PFSK-1 (cell line): ENCODE results near the gene IKZF1.

Experiments
- POLR2AphosphoS5 ChIP-seq: IDR thresholded peaks from 2 replicates; pipeline ENCODE4 v1.6.1; 2012; ENCODE audit warnings: low read depth, mild to moderate bottlenecking, control low read depth, low read length, moderate library complexity
- SIN3A ChIP-seq: IDR thresholded peaks from 2 replicates; pipeline ENCODE4 v1.6.1; 2012; ENCODE audit warnings: mild to moderate bottlenecking, low read length, moderate library complexity, borderline replicate concordance; ENCODE audit not compliant: insufficient read depth

DNA sequence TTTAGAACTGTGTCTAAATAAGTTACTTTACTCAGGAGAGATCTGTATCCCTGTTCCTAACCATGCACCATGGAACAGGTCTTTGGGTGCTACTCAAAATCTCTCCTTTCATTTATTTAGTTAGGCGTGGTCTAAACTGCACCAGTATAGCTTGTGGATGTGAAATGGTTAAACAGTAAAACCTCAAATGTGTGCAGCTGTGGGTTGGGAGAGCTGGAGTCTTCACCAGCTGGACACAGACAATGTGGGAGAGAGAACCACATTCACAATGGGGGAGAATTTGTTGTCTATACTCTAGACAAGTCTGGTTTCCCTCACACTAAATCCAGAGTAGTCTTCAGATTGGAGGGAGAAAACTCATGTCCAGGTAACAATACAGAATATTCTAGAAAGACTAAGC, 31.2 kb upstream of the IKZF1 start:
- TF ChIP-seq POLR2AphosphoS5 = no peak
- TF ChIP-seq SIN3A = no peak
